CD4-positive, alpha-beta memory T cell (primary cell): ENCODE data around the gene PROZ. TPM values are rescaled to one million over a fixed set of nuclear protein-coding genes. Genes with fewer than 3 reads are reported as not detected.
A peak's percentile ranks its signal among the peaks of the same experiment; 100 is the strongest.

Experiments used
- CTCF ChIA-PET: fragments of 350-600 bp; sonication (Branson Sonifier 250); formaldehyde crosslinking; loops from one replicate; lab custom pipeline; 2021; ENCODE audit warnings: inconsistent platforms; ENCODE audit not compliant: partially characterized antibody; lab: Charles Lee
- POLR2A ChIA-PET: fragments of 350-600 bp; sonication (Branson Sonifier 250); formaldehyde crosslinking; loops from one replicate; lab custom pipeline; 2021; ENCODE audit not compliant: partially characterized antibody; lab: Charles Lee
- DNase-seq, 5 donors: peaks; one replicate each; pipeline versions ENCODE4 v3.0.0 to v3.0.0-alpha.2; 2020 to 2022; ENCODE audit warnings: mixed read lengths in 1 of 5
- H3K27ac ChIP-seq: one replicate; pipeline ENCODE4 v1.7.0; 2013; ENCODE audit warnings: low read depth, low read length
- H3K27me3 ChIP-seq: 2 replicates; pipeline ENCODE4 v1.7.0; 2013; ENCODE audit warnings: mild to moderate bottlenecking, low read length, moderate library complexity; ENCODE audit not compliant: insufficient read depth
- H3K36me3 ChIP-seq: 2 replicates; pipeline ENCODE4 v1.7.0; 2013; ENCODE audit warnings: mild to moderate bottlenecking, low read length, moderate library complexity; ENCODE audit not compliant: insufficient read depth
- H3K4me1 ChIP-seq: 2 replicates; pipeline ENCODE4 v1.7.0; 2013; ENCODE audit warnings: mild to moderate bottlenecking, low read length, moderate library complexity; ENCODE audit not compliant: insufficient read depth
- H3K4me3 ChIP-seq, 2 donors: one replicate each; pipeline ENCODE4 v1.7.0; 2013; ENCODE audit warnings: low read length in 2 of 2, mild to moderate bottlenecking in 1 of 2
- H3K9me3 ChIP-seq, 2 donors: one replicate each; pipeline ENCODE4 v1.7.0; 2013; ENCODE audit warnings: low read length in 2 of 2, control low read depth in 1 of 2; ENCODE audit not compliant: control insufficient read depth in 1 of 2
- H3K27ac Mint-ChIP-seq, 7 donors: one replicate each; pipeline ENCODE4 v1.8.0; 2020 to 2021; ENCODE audit warnings: mixed read lengths in 7 of 7, mild to moderate bottlenecking in 6 of 7, inconsistent platforms in 3 of 7, moderate library complexity in 3 of 7
- H3K27me3 Mint-ChIP-seq, 2 donors: one replicate each; pipeline ENCODE4 v1.8.0; 2020 to 2021; ENCODE audit warnings: mixed read lengths in 2 of 2
- H3K36me3 Mint-ChIP-seq, 2 donors: one replicate each; pipeline ENCODE4 v1.8.0; 2020 to 2021; ENCODE audit warnings: mixed read lengths in 2 of 2, inconsistent platforms in 1 of 2, mild to moderate bottlenecking in 1 of 2
- H3K4me1 Mint-ChIP-seq, 4 donors: one replicate each; pipeline ENCODE4 v1.8.0; 2020 to 2021; ENCODE audit warnings: mixed read lengths in 4 of 4, mild to moderate bottlenecking in 1 of 4
- H3K4me3 Mint-ChIP-seq, 8 donors: one replicate each; pipeline ENCODE4 v1.8.0; 2020 to 2021; ENCODE audit warnings: mixed read lengths in 8 of 8, mild to moderate bottlenecking in 7 of 8, moderate library complexity in 6 of 8, inconsistent platforms in 3 of 8
- H3K9me3 Mint-ChIP-seq, 8 donors: one replicate each; pipeline ENCODE4 v1.8.0; 2020 to 2021; ENCODE audit warnings: mixed read lengths in 8 of 8, mild to moderate bottlenecking in 5 of 8, inconsistent platforms in 3 of 8, moderate library complexity in 1 of 8
- intact Hi-C: fragments of 100-400 bp; cut with micrococcal nuclease; formaldehyde crosslinking; loops from one replicate; pipeline ENCODE4 v1.15.1; 2023
- polyA plus RNA-seq, 2 donors: library from polyadenylated mRNA; unstranded; fragments of 300-500 nt; fragmentation: Illumina TruSeq; gene quantifications; one replicate each; pipeline ENCODE4 v1.2.3, GENCODE V29; 2021
- total RNA-seq, 2 experiments: library from RNA; stranded (reverse); gene quantifications; one replicate each; pipeline ENCODE4 v1.2.3, GENCODE V29; 2021

Gene PROZ
- total and polyA plus RNA-seq, 4 experiments from 2014 or later: 0.32 TPM; not detected in 3

- peaks cover 7 to 26% (median 19%) of the 10 kb centered on the region in 4 donors for H3K4me1 Mint-ChIP-seq
- peak overlapping the region in 3 of 8 donors; percentile 29 to 67 (median 36) for H3K4me3 Mint-ChIP-seq
- no peaks in the 10 kb centered on the region for H3K27me3 ChIP-seq
- H3K9me3 ChIP-seq: no peaks in the 10 kb centered on the region
- no peaks in the 10 kb centered on the region for H3K27me3 Mint-ChIP-seq
- peaks cover 0 to 4% of the 10 kb centered on the region in 2 donors for H3K36me3 Mint-ChIP-seq
- CTCF ChIA-PET: no interaction called here
- no peak overlapping the region for H3K27ac ChIP-seq
- H3K27ac Mint-ChIP-seq: peak overlapping the region in 3 of 7 donors; percentile 29 to 80 (median 32)
- peaks cover 0 to 18% (median 2%) of the 10 kb centered on the region in 8 donors for H3K9me3 Mint-ChIP-seq
- no peak overlapping the region for H3K4me3 ChIP-seq
- H3K36me3 ChIP-seq: no peaks in the 10 kb centered on the region
- no peak for DNase-seq
- peaks cover 23% of the 10 kb centered on the region for H3K4me1 ChIP-seq
- intact Hi-C loops: no loop called here
- POLR2A ChIA-PET: interaction anchor here (1.5 kb wide), 1 partner anchor 58 kb away, joined by 5 read pairs; the partner anchor contains the start of genes CUL4A and PCID2
These were observed 7.7 kb upstream of the PROZ start for GRCh38 chr13:113150550-113151365.

DNA sequence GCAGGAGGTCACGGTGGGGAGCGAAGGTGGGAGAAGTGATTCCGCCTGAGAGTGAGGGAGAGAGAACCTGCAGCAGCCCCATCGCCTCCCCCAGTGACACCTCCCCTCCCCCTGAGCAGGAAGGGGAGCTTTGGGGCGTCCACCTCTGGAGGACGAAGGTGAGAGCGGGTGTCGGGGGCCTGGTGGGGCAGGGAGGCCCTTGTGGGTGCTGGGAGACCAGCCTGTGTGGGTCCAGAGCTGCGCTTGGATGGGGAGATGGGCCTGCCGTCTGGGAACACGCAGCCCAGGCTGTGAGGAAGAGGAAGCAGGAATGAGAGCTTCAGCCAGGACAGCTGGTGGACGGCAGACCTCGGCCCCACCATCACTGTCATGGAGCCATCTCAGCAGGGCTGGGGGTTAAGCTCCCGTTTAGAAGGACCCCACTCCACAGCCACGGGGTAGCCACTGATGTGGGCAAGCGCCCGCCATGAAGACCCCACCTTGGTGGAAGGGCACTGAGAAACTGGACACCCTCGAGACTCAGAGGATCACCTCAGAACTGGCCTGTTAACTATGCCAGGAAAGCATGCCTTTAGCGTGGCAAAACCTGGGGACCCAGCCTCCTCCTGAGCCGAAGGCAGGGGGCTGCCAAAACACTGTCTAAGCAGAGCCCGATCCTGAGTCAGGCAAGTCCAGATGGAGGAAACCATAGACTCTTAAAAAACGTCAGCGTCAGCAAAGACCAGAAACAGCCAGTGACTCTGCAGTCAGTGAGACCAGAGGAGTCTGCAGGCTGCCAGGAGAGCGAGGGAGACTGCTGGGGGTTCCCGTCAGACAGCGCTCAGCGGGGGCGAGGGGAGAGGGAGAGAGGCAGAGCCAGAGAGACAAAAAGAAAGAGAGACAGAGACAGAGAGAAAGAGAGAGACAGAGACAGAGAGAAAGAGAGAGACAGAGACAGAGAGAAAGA lies 6.4 kb upstream of the PROZ start:
- CTCF ChIA-PET: no interaction called here
- H3K9me3 Mint-ChIP-seq: peaks cover 0 to 23% (median 2%) of the 10 kb centered on the region in 8 donors

GRCh38 chr13:113152691-113152983 lies 5.8 kb upstream of the PROZ start:
- ChIA-PET CTCF (interaction anchor here (1.2 kb wide), 1 partner anchor 57 kb away, joined by 3 read pairs; the partner anchor contains the start of gene CUL4A), POLR2A (interaction anchor here (5.0 kb wide), 1 partner anchor 57 kb away, joined by 42 read pairs; the partner anchor contains the start of genes CUL4A and PCID2)
- no peaks in the 10 kb centered on the region for H3K27me3 Mint-ChIP-seq
- Histone ChIP-seq H3K9me3 (no peaks in the 10 kb centered on the region), H3K27ac (no peak overlapping the region), H3K4me3 (peak overlapping the region; percentile 36 to 73), H3K27me3 (no peaks in the 10 kb centered on the region), H3K4me1 (peaks cover 23% of the 10 kb centered on the region), H3K36me3 (no peaks in the 10 kb centered on the region)
- H3K27ac Mint-ChIP-seq: peak overlapping the region; percentile 58 to 97 (median 91)
- peaks cover 0 to 4% of the 10 kb centered on the region in 2 donors for H3K36me3 Mint-ChIP-seq
- H3K4me3 Mint-ChIP-seq: peak overlapping the region; percentile 81 to 97 (median 88)
- no peak for DNase-seq
- intact Hi-C loops: loop anchor here (2.0 kb wide), 2 partner anchors 32 to 144 kb away; partner anchors contain the start of gene LAMP1
- peaks cover 7 to 26% (median 20%) of the 10 kb centered on the region in 4 donors for H3K4me1 Mint-ChIP-seq
- peaks cover 0 to 29% (median 2%) of the 10 kb centered on the region in 8 donors for H3K9me3 Mint-ChIP-seq

More for the DNA sequence above, 6.4 kb upstream of the PROZ start:
- intact Hi-C loops: loop anchor here (2.0 kb wide), 2 partner anchors 33 to 145 kb away; partner anchors contain the start of gene LAMP1
- H3K9me3 ChIP-seq: no peaks in the 10 kb centered on the region
- peak overlapping the region; percentile 81 to 97 (median 88) for H3K4me3 Mint-ChIP-seq
- H3K27me3 Mint-ChIP-seq: no peaks in the 10 kb centered on the region
- H3K27ac Mint-ChIP-seq: peak overlapping the region in 6 of 7 donors; percentile 58 to 95 (median 86)
- H3K27ac ChIP-seq: no peak overlapping the region
- POLR2A ChIA-PET: interaction anchor here (0.9 kb wide), 1 partner anchor 57 kb away, joined by 3 read pairs; the partner anchor contains the start of genes CUL4A and PCID2
- peaks cover 23% of the 10 kb centered on the region for H3K4me1 ChIP-seq
- peak overlapping the region; percentile 36 to 73 for H3K4me3 ChIP-seq
- H3K4me1 Mint-ChIP-seq: peaks cover 7 to 26% (median 19%) of the 10 kb centered on the region in 4 donors
- peaks cover 0 to 4% of the 10 kb centered on the region in 2 donors for H3K36me3 Mint-ChIP-seq
- no peaks in the 10 kb centered on the region for H3K36me3 ChIP-seq
- no peak for DNase-seq
- H3K27me3 ChIP-seq: no peaks in the 10 kb centered on the region

GRCh38 chr13:113152984-113153809 lies 5.3 kb upstream of the PROZ start:
- H3K36me3 ChIP-seq: no peaks in the 10 kb centered on the region
- Mint-ChIP-seq H3K27me3 (no peaks in the 10 kb centered on the region), H3K9me3 (peaks cover 0 to 29% (median 2%) of the 10 kb centered on the region in 8 donors), H3K4me3 (peak overlapping the region; percentile 86 to 97 (median 88)), H3K4me1 (peaks cover 7 to 26% (median 20%) of the 10 kb centered on the region in 4 donors), H3K27ac (peak overlapping the region; percentile 77 to 97 (median 94)), H3K36me3 (peaks cover 0 to 4% of the 10 kb centered on the region in 2 donors)
- DNase-seq: peak in 2 of 5 donors; percentile 18 to 22
- H3K4me1 ChIP-seq: peaks cover 23% of the 10 kb centered on the region
- intact Hi-C loops: loop anchor here (1.0 to 2.0 kb wide), 3 partner anchors 32 to 144 kb away; partner anchors contain the start of genes LAMP1 and PCID2
- H3K27me3 ChIP-seq: no peaks in the 10 kb centered on the region
- peak overlapping the region; percentile 73 to 93 for H3K4me3 ChIP-seq
- ChIA-PET POLR2A (interaction anchor here (0.6 to 5.0 kb wide), 4 partner anchors 23 to 184 kb away, joined by 3 to 42 read pairs (median 6); partner anchors contain the start of genes CUL4A, MCF2L and PCID2), CTCF (interaction anchor here (1.2 kb wide), 1 partner anchor 57 kb away, joined by 3 read pairs; the partner anchor contains the start of gene CUL4A)
- no peaks in the 10 kb centered on the region for H3K9me3 ChIP-seq
- peak overlapping the region; percentile 48 for H3K27ac ChIP-seq

GRCh38 chr13:113153810-113154748 lies 4.4 kb upstream of the PROZ start:
- peak overlapping the region; percentile 49 for H3K27ac ChIP-seq
- no peaks in the 10 kb centered on the region for H3K9me3 ChIP-seq
- POLR2A ChIA-PET: interaction anchor here (0.6 to 5.0 kb wide), 7 partner anchors 22 to 185 kb away, joined by 3 to 42 read pairs (median 7); partner anchors contain the start of genes CUL4A, MCF2L and PCID2
- Mint-ChIP-seq H3K27ac (peak overlapping the region; percentile 87 to 98 (median 96)), H3K4me3 (peak overlapping the region; percentile 83 to 89 (median 86)), H3K36me3 (peaks cover 0 to 4% of the 10 kb centered on the region in 2 donors), H3K9me3 (peaks cover 0 to 29% (median 2%) of the 10 kb centered on the region in 8 donors), H3K4me1 (peaks cover 7 to 26% (median 20%) of the 10 kb centered on the region in 4 donors), H3K27me3 (no peaks in the 10 kb centered on the region)
- intact Hi-C loops: loop anchor here (1.0 to 2.0 kb wide), 3 partner anchors 31 to 143 kb away; partner anchors contain the start of genes LAMP1 and PCID2
- H3K4me1 ChIP-seq: peaks cover 23% of the 10 kb centered on the region
- no peaks in the 10 kb centered on the region for H3K36me3 ChIP-seq
- H3K4me3 ChIP-seq: peak overlapping the region; percentile 73 to 93
- peak; percentile 57 to 76 (median 75) for DNase-seq
- H3K27me3 ChIP-seq: no peaks in the 10 kb centered on the region
- CTCF ChIA-PET: interaction anchor here (1.2 to 2.1 kb wide), 2 partner anchors 26 to 56 kb away, joined by 3 to 5 read pairs; partner anchors contain the start of gene CUL4A
